Esophagus muscularis mucosa (tissue), 4 donors: ENCODE data around the gene CHST6. TPM values are rescaled to one million over a fixed set of nuclear protein-coding genes. Genes with fewer than 3 reads are reported as not detected.

Source experiments
- DNase-seq: peaks from one replicate; pipeline ENCODE4 v3.0.0-alpha.2; 2017; ENCODE audit errors: extremely low spot score
- H3K27ac ChIP-seq, 4 donors: fragments of 200-600 bp; sonication (generic); replicated peaks in 1 of 4; 1 replicate in 3 of 4; 2 replicates in 1 of 4; pipeline ENCODE4 v1.5.1; 2016 to 2019; ENCODE audit warnings: mild to moderate bottlenecking in 1 of 4
- H3K27me3 ChIP-seq, 4 donors: fragments of 200-600 bp; sonication (generic); one replicate each; pipeline versions ENCODE4 v1.5.1 to v1.6.0; 2016 to 2019
- H3K36me3 ChIP-seq, 4 donors: fragments of 200-600 bp; sonication (generic); one replicate each; pipeline ENCODE4 v1.5.1; 2016 to 2019
- H3K4me1 ChIP-seq, 4 donors: fragments of 200-600 bp; sonication (generic); one replicate each; pipeline ENCODE4 v1.5.1; 2016 to 2019
- H3K4me3 ChIP-seq, 4 donors: fragments of 200-600 bp; sonication (generic); 1 replicate in 2 of 4; 2 replicates in 2 of 4; pipeline ENCODE4 v1.5.1; 2016 to 2019; ENCODE audit warnings: mild to moderate bottlenecking in 4 of 4, moderate library complexity in 1 of 4
- H3K9me3 ChIP-seq, 4 donors: fragments of 200-600 bp; sonication (generic); 1 replicate in 3 of 4; 2 replicates in 1 of 4; pipeline ENCODE4 v1.5.1; 2016 to 2019
- EP300 ChIP-seq: sonication (generic); formaldehyde crosslinking; IDR thresholded peaks from one replicate; pipeline ENCODE4 v1.6.1; 2017; ENCODE audit warnings: antibody characterized with exemption
- POLR2A ChIP-seq: fragments of 450-650 bp; IDR thresholded peaks from one replicate; pipeline ENCODE4 v1.6.1; 2017; ENCODE audit warnings: antibody characterized with exemption, moderate library complexity, mild to moderate bottlenecking, low read depth
- POLR2AphosphoS5 ChIP-seq, 2 donors: sonication (generic); formaldehyde crosslinking; IDR thresholded peaks; one replicate each; pipeline ENCODE4 v1.6.1; 2017; ENCODE audit warnings: antibody characterized with exemption in 2 of 2
- WGBS: methylation state at CpG from one replicate; pipeline ENCODE4 v1.1.5; 2018; 5-methylcytosine and 5-hydroxymethylcytosine counted together
- intact Hi-C: fragments of 100-400 bp; cut with DNase I; formaldehyde crosslinking; loops from one replicate; pipeline ENCODE4 v1.15.1; 2023
- total RNA-seq, 4 donors: library from RNA; depleted of rRNA; stranded (reverse); fragments of >200 nt; gene quantifications; one replicate each; pipeline versions ENCODE4 v1.1.0 to v1.2.1, GENCODE V29; 2016
- TF ChIP-seq, protein P1 (sequence below), 3 experiments: fragments of 200-600 bp in 2 of 3; fragments of 450-650 bp in 1 of 3; sonication (generic) in 2 of 3; IDR thresholded peaks; one replicate each; pipeline ENCODE4 v1.5.1; 2017 to 2019; ENCODE audit warnings: antibody characterized with exemption in 3 of 3, mild to moderate bottlenecking in 2 of 3, moderate library complexity in 1 of 3

CHST6 gene
- total RNA-seq, 4 donors from 2014 or later: 0.33 to 2.4 (median 0.90) TPM

DNA sequence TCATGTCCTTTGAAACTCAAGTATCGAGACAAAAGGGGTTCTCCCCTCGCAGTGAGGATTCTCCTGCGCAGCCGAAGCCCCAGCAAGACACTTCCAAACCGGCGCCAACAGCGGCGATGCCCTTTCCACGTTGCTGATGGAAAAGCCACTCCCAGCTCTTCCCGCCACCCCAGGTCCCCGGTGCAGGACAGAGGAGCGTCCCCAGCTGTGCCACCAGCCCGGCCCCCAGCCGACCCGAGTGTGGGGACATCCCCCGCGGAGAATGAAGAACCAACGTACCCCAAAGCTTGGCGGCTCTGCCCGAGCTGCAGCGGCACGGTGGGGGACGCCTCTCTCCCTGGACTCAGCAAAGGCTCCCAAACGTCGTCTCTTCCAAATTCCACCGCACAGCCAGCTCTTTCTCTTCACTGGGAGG is 573 bp downstream of the CHST6 start:
- intact Hi-C loops: no loop called here
- TF ChIP-seq, protein P1, sequence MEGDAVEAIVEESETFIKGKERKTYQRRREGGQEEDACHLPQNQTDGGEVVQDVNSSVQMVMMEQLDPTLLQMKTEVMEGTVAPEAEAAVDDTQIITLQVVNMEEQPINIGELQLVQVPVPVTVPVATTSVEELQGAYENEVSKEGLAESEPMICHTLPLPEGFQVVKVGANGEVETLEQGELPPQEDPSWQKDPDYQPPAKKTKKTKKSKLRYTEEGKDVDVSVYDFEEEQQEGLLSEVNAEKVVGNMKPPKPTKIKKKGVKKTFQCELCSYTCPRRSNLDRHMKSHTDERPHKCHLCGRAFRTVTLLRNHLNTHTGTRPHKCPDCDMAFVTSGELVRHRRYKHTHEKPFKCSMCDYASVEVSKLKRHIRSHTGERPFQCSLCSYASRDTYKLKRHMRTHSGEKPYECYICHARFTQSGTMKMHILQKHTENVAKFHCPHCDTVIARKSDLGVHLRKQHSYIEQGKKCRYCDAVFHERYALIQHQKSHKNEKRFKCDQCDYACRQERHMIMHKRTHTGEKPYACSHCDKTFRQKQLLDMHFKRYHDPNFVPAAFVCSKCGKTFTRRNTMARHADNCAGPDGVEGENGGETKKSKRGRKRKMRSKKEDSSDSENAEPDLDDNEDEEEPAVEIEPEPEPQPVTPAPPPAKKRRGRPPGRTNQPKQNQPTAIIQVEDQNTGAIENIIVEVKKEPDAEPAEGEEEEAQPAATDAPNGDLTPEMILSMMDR (IDR thresholded peaks at IDR 0.05): no peak
- TF ChIP-seq POLR2AphosphoS5 (IDR thresholded peaks at IDR 0.05) (no peak), POLR2A (no peak), EP300 (no peak)
- Histone ChIP-seq H3K36me3 (no peaks in the 10 kb centered on the region), H3K27me3 (peaks cover 0 to 7% (median 0%) of the 10 kb centered on the region in 4 donors), H3K9me3 (no peaks in the 10 kb centered on the region), H3K4me3 (peak overlapping the region; percentile 49 to 59 (median 54)), H3K27ac (peak overlapping the region in 3 of 4 donors; percentile 38 to 50 (median 40)), H3K4me1 (peaks cover 17 to 35% (median 27%) of the 10 kb centered on the region in 4 donors)
- no peak for DNase-seq
- 2% methylated on average over 22 of the region's 26 CpGs for WGBS

DNA sequence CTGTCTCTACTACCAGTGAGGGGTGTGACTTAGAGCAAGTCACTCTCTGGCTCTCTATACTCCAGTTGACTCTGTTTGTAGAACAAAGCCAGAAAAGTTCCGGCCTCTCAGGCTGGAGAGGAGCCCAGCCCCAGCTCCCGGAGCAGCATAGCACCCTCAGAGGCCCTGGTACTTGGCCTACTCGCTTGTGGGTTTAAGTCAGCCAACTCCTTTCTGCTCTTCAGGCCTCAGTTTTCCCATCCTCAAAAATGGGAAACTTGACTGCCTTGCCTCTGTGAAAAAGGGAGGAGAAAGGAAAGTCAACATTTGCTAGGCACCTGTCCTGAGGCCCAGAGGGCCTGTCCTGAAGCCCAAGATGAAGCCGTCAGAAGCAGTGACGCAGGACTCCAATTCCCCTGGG is 1.1 kb downstream of the CHST6 start:
- no peak for TF ChIP-seq POLR2AphosphoS5 (IDR thresholded peaks at IDR 0.05)
- TF ChIP-seq POLR2A: no peak
- TF ChIP-seq, protein P1 (IDR thresholded peaks at IDR 0.05): no peak
- no peak for TF ChIP-seq EP300
- H3K4me3 ChIP-seq: peak overlapping the region; percentile 49 to 59 (median 54)
- WGBS: 44% methylated on average over 5 of the region's 5 CpGs
- no peaks in the 10 kb centered on the region for H3K36me3 ChIP-seq
- H3K27me3 ChIP-seq: peaks cover 0 to 7% (median 0%) of the 10 kb centered on the region in 4 donors
- H3K4me1 ChIP-seq: peaks cover 17 to 30% (median 22%) of the 10 kb centered on the region in 4 donors
- DNase-seq: no peak
- intact Hi-C loops: no loop called here
- no peaks in the 10 kb centered on the region for H3K9me3 ChIP-seq
- H3K27ac ChIP-seq: peak overlapping the region in 1 of 4 donors; percentile 50

DNA sequence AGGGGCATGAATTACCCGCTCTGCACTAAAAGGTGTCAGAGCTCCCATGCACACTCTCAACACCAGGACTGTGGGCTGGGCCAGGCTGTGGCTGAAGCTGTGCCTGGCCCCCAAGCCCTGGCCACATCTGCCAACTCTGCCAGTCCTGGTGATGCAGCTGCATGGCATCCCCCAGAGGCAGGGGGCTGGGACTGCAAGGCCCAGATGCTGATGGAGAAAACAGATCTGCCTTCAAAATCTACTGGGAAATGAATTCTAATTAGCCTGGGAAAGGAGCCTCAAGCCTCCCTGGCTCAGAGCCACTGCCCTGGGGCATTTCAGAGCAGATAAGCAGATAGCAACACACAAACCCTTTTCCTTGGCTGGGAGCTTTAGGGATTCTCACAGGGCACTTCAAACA is 3.4 kb downstream of the CHST6 start:
- no peaks in the 10 kb centered on the region for H3K36me3 ChIP-seq
- H3K27me3 ChIP-seq: peaks cover 0 to 7% (median 0%) of the 10 kb centered on the region in 4 donors
- peaks cover 13 to 17% (median 15%) of the 10 kb centered on the region in 4 donors for H3K4me1 ChIP-seq
- H3K27ac ChIP-seq: no peak overlapping the region
- intact Hi-C loops: no loop called here
- H3K9me3 ChIP-seq: no peaks in the 10 kb centered on the region
- TF ChIP-seq, protein P1 (IDR thresholded peaks at IDR 0.05): no peak
- TF ChIP-seq POLR2AphosphoS5 (IDR thresholded peaks at IDR 0.05): no peak
- TF ChIP-seq POLR2A: no peak
- TF ChIP-seq EP300: no peak
- H3K4me3 ChIP-seq: no peak overlapping the region
- 91% methylated on average over 1 of the region's 1 CpG for WGBS
- no peak for DNase-seq

DNA sequence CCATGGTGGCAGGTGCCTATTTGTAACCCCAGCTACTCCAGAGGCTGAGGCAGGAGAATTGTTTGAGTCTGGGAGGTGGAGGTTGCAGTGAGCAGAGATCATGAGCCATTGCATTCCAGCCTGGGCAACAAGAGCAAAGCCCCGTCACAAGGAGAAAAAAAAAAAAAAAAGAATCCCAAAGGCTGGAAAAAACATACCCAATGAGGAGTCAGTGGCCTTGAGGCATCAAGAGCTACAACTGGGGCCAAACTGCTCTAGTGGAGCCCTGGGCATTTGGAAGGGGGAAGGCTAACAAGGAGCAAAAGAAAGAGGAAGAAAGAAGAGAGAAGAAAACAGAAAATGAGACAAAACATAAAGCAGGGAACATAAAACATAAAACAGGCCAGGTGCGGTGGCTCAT is 6.9 kb downstream of the CHST6 start:
- TF ChIP-seq POLR2AphosphoS5 (IDR thresholded peaks at IDR 0.05): no peak
- TF ChIP-seq EP300: no peak
- no peak for TF ChIP-seq POLR2A
- TF ChIP-seq, protein P1 (IDR thresholded peaks at IDR 0.05): no peak

DNA sequence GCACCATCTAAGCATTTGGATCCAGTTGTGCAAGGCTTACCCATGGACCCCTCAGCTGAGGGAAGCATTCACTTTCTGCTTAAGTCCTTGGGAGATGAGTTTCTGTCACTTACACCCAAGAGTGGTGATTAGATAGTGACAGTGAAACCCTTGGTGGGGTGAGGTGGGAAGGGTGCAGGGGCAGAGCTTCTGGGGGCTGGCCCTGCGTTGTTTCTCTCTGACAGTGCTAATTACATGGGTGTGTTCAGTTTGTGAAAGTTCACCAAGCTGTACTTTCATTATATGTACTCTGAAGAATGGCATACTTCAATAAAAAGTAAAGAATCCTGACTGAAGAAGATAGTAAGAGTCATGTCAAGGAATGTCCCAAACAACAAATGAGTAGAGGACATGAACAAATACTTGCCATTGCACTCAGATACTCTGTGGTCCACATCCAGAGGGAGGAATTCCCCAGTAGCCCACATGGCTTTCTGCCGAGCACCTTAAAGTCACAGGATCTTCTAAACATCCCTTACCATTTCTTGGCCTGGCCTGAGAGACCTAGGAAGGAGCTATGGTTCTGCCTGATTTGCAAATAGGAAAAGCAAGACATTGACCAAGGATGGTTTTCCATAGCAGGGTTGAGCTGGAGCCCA is 8.4 kb downstream of the CHST6 start:
- intact Hi-C loops: no loop called here

More for the DNA sequence above, 6.9 kb downstream of the CHST6 start:
- 93% methylated on average over 2 of the region's 2 CpGs for WGBS
- H3K36me3 ChIP-seq: no peaks in the 10 kb centered on the region
- no peaks in the 10 kb centered on the region for H3K27me3 ChIP-seq
- H3K4me3 ChIP-seq: no peak overlapping the region
- DNase-seq: no peak
- H3K27ac ChIP-seq: no peak overlapping the region
- H3K4me1 ChIP-seq: no peaks in the 10 kb centered on the region
- intact Hi-C loops: no loop called here
- no peaks in the 10 kb centered on the region for H3K9me3 ChIP-seq

More for the DNA sequence above, 8.4 kb downstream of the CHST6 start:
- 82% methylated on average over 2 of the region's 2 CpGs for WGBS
- Histone ChIP-seq H3K9me3 (no peaks in the 10 kb centered on the region), H3K27ac (no peak overlapping the region), H3K4me1 (no peaks in the 10 kb centered on the region), H3K27me3 (no peaks in the 10 kb centered on the region), H3K36me3 (no peaks in the 10 kb centered on the region), H3K4me3 (no peak overlapping the region)
- TF ChIP-seq, protein P1 (IDR thresholded peaks at IDR 0.05): no peak
- TF ChIP-seq POLR2A (no peak), POLR2AphosphoS5 (IDR thresholded peaks at IDR 0.05) (no peak), EP300 (no peak)
- DNase-seq: no peak
